NCI-H524 treated with DMSO at 0.1 percent for 48 hours (cell line): ENCODE measurements around the gene DCP1A.
"Not testable (repeated sequence)": the region's sequence is repeated elsewhere in the genome, so short reads cannot be mapped to it uniquely, and the experiment has no call there.

Experiments used
- DNase-seq: peaks from one replicate; lab custom pipeline; 2025; lab: John Stamatoyannopoulos, UW

Gene DCP1A

GRCh38 chr3:53264718-53265117, 82.6 kb downstream of the DCP1A start:
- DNase-seq: no peak

- DNase-seq: no peak
Measured at GRCh38 chr3:53263907-53264306, 83.4 kb downstream of the DCP1A start.

GRCh38 chr3:53261712-53262111, 85.6 kb downstream of the DCP1A start:
- DNase-seq: no peak

GRCh38 chr3:53260286-53260785, 87.0 kb downstream of the DCP1A start:
- no peak for DNase-seq

DNA sequence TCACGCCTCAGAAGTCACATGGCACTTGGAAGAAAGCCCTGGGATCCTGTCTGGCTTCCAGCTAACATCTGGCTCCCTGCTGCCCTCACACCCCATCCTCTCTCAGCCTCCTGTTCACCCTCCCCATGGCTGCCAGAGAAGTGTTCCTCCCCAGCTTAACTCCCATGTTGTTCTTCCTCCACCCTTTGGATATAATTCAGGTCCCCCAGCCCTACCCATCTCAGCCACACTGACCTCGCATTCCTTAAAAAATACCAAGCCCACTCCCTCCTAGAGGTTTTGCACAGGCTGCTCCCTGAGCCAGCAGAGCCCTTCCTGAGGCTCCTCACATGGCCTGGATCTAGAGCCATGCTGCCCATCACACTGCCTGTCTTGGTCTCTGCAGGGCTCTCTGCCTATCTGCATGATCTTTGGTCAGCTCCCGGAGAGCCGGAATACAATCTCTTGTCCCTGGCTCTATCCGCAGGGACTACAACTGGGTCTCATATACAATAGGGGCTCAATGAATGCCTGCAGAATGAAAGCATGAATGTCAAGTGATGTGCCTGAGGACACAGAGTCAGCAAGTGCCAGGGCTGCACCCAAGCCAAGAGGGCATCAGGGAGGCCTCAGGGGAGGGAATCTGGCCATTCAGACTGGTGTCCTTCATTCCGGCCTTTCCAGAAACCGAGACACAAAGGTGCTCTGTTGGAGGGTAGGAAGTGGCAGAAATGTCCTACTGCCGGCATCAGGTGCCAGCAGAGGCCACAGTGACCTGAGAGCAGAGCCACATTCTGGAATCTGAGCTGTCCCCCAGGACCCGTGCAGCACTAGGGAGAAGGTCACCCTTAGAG, 87.7 kb downstream of the DCP1A start:
- DNase-seq: no peak

- DNase-seq: no peak
Measured at GRCh38 chr3:53258600-53259426, 88.5 kb downstream of the DCP1A start.

- DNase-seq: no peak
Measured at GRCh38 chr3:53257465-53257864, 89.9 kb downstream of the DCP1A start.

DNA sequence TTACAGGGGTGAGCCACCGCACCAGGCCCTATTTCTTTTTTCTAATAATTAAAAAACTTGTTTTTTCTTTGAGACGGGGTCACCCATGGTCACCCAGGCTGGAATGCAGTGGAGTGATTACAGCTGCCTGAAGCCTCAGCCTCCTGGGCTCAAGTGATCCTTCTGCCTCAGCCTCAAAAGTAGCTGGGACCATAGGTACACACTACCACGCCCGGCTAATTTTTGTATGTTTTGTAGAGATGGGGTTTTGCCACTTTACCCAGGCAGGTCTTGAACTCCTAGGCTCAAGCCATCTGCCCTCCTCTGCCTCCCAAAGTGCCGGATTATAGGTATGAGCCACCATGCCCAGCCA, 90.7 kb downstream of the DCP1A start:
- no peak for DNase-seq

DNA sequence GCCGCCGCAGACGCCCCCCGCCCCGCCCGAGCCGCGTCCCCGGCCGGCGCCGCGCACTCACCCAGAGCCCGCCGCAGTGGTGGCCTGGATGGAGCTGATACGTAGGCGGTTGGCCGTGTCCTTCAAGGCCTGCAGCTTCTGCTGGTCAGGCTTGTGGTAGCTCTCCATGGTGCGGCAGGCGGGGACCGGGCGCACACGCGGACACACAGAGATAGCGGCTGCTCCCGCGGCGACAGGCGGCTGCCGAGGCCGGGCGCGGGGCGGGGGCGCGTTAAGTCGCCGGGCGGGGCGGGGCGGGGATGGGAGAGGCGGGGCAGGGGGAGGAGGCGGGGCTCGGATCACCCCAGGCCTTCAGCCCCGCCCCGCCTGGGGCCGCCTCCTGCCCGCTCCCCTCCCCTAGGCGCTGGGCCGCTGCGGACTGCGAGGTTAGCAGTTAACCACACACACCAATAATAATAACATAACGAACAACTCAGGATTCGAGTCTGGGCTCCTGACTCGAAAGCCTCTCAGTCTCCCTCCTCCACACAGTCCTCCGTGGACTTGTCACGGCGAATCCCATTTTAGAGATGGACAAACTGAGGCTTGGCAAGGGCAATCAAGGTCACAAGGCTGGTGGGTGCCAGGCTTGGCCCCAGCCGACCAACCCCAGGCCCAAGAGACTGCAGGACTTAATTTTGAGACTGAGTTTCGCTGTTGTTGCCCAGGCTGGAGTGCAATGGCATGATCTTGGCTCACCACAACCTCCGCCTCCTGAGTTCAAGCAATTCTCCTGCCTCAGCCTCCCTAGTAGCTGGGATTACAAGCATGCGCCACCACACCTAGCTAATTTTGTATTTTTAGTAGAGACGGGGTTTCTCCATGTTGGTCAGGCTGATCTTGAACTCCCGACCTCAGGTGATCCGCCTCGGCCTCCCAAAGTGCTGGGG, 91.3 kb downstream of the DCP1A start, which contains the start of gene TKT:
Gene TKT, minus strand, starts transcription at position 248 of the 929 bp plus-strand sequence. Its CDS starts 80 bp downstream, at position 168.
- no peak for DNase-seq

- DNase-seq: no peak
Measured at GRCh38 chr3:53255423-53255774, 91.9 kb downstream of the DCP1A start.

DNA sequence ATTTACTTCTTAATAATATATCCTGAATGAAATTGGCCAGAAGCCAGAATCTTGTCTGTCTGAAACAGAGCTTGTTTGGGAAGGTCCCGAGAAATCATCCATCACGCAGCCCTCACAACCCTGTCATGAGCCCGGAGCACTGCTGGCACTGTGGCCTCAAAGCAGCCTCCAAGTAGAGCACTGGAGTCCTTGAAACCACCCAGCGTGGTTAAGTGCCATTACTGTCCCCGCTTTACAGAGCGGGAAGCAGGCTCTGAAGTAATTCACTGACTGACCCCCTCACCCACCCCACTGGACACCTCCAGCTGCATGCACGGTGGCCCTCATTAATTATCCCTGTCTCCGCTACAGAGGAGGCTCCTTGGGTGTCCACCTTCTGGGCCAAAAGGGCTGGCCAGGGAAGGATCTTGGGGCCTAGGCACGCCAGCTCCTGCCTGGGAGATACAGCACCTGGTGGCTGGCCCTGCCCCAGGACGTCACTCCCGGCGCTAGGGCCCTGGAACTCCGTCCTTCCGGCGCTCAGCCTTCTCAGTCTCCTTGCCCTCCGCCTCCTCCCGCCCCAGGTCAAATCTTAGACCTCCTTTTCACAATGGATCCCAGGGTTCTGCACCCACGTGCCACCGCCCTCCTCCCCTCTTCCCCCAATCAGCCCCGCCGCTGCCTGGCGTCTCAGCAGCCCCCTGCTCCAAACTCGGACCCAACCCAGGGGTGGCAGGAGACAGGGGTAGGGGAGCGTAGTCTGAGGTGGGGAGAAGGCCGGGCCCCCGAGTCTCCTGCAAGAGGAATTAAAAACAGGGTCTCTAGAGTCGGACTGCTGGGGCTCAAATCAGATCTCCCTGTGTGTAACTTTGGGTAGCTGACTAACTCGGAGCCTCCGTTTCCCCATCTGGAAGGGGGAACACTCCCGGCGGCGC, 92.6 kb downstream of the DCP1A start:
- no peak for DNase-seq

- no peak for DNase-seq
Measured at GRCh38 chr3:53253707-53254508, 93.4 kb downstream of the DCP1A start.

DNA sequence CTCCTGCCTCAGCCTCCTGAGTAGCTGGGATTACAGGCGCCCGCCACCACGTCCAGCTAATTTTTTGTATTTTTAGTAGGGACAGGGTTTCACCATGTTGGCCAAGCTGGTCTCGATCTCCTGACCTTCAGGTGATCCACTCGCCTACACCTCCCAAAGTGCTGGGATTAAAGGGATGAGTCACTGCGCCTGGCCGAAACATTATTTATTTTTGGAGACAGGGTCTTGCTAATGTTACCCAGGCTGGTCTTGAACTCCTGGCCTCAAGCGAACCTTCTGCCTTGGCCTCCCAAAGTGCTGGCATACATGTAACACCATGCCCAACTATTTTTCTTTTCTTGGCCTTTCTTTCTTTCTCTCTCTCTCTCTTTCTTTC, 94.4 kb downstream of the DCP1A start:
- DNase-seq: not testable (repeated sequence)

DNA sequence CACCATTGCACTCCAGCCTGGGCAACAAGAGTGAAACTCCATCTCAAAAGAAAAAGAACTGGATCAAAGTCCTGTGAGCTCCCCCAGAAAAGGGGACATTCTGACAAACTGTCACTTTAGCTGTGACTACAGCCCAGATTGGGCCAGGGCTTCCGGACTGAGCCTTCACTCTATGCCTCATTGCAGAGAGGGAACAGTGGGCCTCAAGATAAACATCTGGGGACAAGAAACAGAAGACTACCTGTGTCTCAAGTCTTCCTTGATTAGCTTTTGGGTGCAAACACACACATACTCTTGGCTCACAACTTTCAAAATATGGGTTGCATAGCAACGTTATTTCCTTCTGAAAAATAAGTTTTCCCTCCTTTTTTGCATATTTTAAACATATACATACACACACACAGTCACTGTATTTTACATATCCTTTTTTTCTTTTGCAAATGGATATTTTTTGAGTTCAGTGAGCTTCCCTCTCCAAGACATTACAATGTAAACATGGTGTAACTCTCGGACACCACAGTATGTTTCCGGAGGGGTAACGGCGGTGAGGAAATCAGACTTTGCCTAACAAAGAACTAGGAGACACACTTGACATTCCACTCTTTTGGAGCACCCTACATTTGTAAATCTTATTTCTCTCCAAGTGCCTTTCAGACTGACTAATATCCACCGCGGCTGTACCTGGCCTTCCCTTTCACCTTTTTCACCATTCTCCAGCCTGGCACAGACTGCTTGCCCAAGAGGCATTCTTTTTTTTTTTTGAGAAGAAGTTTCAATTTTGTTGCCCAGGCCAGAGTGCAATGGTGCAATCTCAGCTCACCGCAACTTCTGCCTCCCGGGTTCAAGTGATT, 95.0 kb downstream of the DCP1A start:
- DNase-seq: no peak

- DNase-seq: no peak
Measured at GRCh38 chr3:53250881-53251605, 96.3 kb downstream of the DCP1A start.

GRCh38 chr3:53250453-53250852, 96.9 kb downstream of the DCP1A start:
- no peak for DNase-seq

- no peak for DNase-seq
Measured at GRCh38 chr3:53248161-53248560, 99.2 kb downstream of the DCP1A start.

- DNase-seq: no peak
Measured at GRCh38 chr3:53247619-53248018, 99.7 kb downstream of the DCP1A start.
